GM12878 (cell line): Measurements from ENCODE around the gene YBX2. TPM values are rescaled to one million over a fixed set of nuclear protein-coding genes. Genes with fewer than 3 reads are reported as not detected.

Experiments used
- ATAC-seq: fragments of 200-7000 bp; cut with Tn5 transposase; 3 replicates; pipeline ENCODE4 v1.9.1; 2020; ENCODE audit warnings: mild to moderate bottlenecking, moderate library complexity
- BruUV-seq: library from RNA; stranded (reverse); fragments of 400-500 nt; replicated peaks from 2 replicates; lab custom pipeline; 2021; lab: Mats Ljungman, UMichigan
- CTCF ChIA-PET: fragments of 300-600 bp; sonication (Branson Sonifier 250); formaldehyde crosslinking; extraction: SDS; loops from one replicate; lab custom pipeline; 2021; ENCODE audit warnings: inconsistent platforms; lab: Yijun Ruan, JAX
- POLR2A ChIA-PET: fragments of 350-600 bp; formaldehyde crosslinking; extraction: SDS; loops from one replicate; lab custom pipeline; 2021; ENCODE audit warnings: inconsistent platforms; lab: Charles Lee
- RAD21 ChIA-PET: fragments of 300-600 bp; sonication (Branson Sonifier 250); formaldehyde crosslinking; loops from one replicate; lab custom pipeline; 2023; ENCODE audit warnings: antibody characterized with exemption; ENCODE audit not compliant: unreplicated experiment; lab: Charles Lee
- SMC1A ChIA-PET: fragments of 300-600 bp; sonication (Branson Sonifier 250); formaldehyde crosslinking; loops from one replicate; lab custom pipeline; 2023; ENCODE audit not compliant: unreplicated experiment, uncharacterized antibody; lab: Charles Lee
- DNase-seq: peaks from one replicate; pipeline ENCODE4 v3.0.0-alpha.2; 2011; ENCODE audit warnings: low read depth, low spot score
- FAIRE-seq: peaks from 3 replicates; lab custom pipeline; 2011; peaks lifted over from hg19 to GRCh38; lab: Jason Lieb, UNC
- H2AFZ ChIP-seq: 2 replicates; pipeline ENCODE4 v1.6.0; 2011; ENCODE audit warnings: low read depth, low read length, control low read depth; ENCODE audit not compliant: control insufficient read depth
- H3K27ac ChIP-seq: 2 replicates; pipeline ENCODE4 v1.5.1; 2011; ENCODE audit warnings: control low read depth; ENCODE audit not compliant: control insufficient read depth, insufficient read depth
- H3K27me3 ChIP-seq, 2 experiments: replicated peaks in 1 of 2; 2 replicates each; pipeline versions ENCODE4 v1.6.0 to v1.6.1; 2011; ENCODE audit warnings: low read length in 1 of 2; ENCODE audit not compliant: control insufficient read depth in 2 of 2, insufficient read depth in 2 of 2
- H3K36me3 ChIP-seq, 2 experiments: 2 replicates each; pipeline ENCODE4 v1.5.1; 2011; ENCODE audit warnings: low read length in 1 of 2; ENCODE audit not compliant: control insufficient read depth in 2 of 2, insufficient read depth in 2 of 2
- H3K4me1 ChIP-seq: 2 replicates; pipeline ENCODE4 v1.6.1; 2011; ENCODE audit warnings: mild to moderate bottlenecking, low read length, moderate library complexity, mixed read lengths; ENCODE audit not compliant: control insufficient read depth, insufficient read depth
- H3K4me2 ChIP-seq: 2 replicates; pipeline ENCODE4 v1.6.0; 2011; ENCODE audit warnings: control low read depth; ENCODE audit not compliant: control insufficient read depth, insufficient read depth
- H3K4me3 ChIP-seq: fragments of 200-600 bp; sonication (generic); 2 replicates; pipeline ENCODE4 v1.5.1; 2016
- H3K79me2 ChIP-seq: 2 replicates; pipeline ENCODE4 v1.6.0; 2011; ENCODE audit warnings: low read length; ENCODE audit not compliant: control insufficient read depth, insufficient read depth
- H3K9ac ChIP-seq: 2 replicates; pipeline ENCODE4 v1.8.0; 2011; ENCODE audit warnings: low read length, control low read depth, mixed read lengths; ENCODE audit not compliant: control insufficient read depth, insufficient read depth
- H3K9me3 ChIP-seq: replicated peaks from 3 replicates; pipeline ENCODE4 v1.5.1; 2011; ENCODE audit warnings: mild to moderate bottlenecking, low read length; ENCODE audit not compliant: control insufficient read depth, insufficient read depth
- H4K20me1 ChIP-seq: 2 replicates; pipeline ENCODE4 v1.6.0; 2011; ENCODE audit not compliant: control insufficient read depth, insufficient read depth
- GATAD2B ChIP-seq: fragments of 450-650 bp; conservative IDR thresholded peaks from 2 replicates; pipeline ENCODE4 v1.6.1; 2017; ENCODE audit warnings: low read depth, mild to moderate bottlenecking, moderate library complexity
- HDAC2 ChIP-seq: fragments of 200-600 bp; sonication (generic); IDR thresholded peaks from 2 replicates; pipeline ENCODE4 v1.6.1; 2017
- KAT2A ChIP-seq: conservative IDR thresholded peaks from 2 replicates; pipeline ENCODE4 v1.6.1; 2011; ENCODE audit warnings: low read depth, low read length; ENCODE audit not compliant: control insufficient read depth
- MTA3 ChIP-seq: IDR thresholded peaks from 2 replicates; pipeline ENCODE4 v1.6.1; 2012; ENCODE audit warnings: low read length, inconsistent platforms, borderline replicate concordance
- NBN ChIP-seq: fragments of 450-650 bp; IDR thresholded peaks from 2 replicates; pipeline ENCODE4 v1.6.1; 2016
- NR2F1 ChIP-seq: fragments of 450-650 bp; conservative IDR thresholded peaks from 2 replicates; pipeline ENCODE4 v1.6.1; 2017; ENCODE audit warnings: mild to moderate bottlenecking
- RAD51 ChIP-seq: fragments of 450-650 bp; IDR thresholded peaks from 2 replicates; pipeline ENCODE4 v1.6.1; 2016; ENCODE audit warnings: moderate library complexity, mild to moderate bottlenecking, inconsistent platforms
- RB1 ChIP-seq: fragments of 450-650 bp; formaldehyde crosslinking; IDR thresholded peaks from 2 replicates; pipeline ENCODE4 v1.6.1; 2017; ENCODE audit warnings: mild to moderate bottlenecking, borderline replicate concordance
- RUNX3 ChIP-seq: IDR thresholded peaks from 2 replicates; pipeline ENCODE4 v1.6.1; 2012; ENCODE audit warnings: low read length, inconsistent platforms
- SIN3A ChIP-seq: IDR thresholded peaks from 2 replicates; pipeline ENCODE4 v1.6.1; 2012; ENCODE audit warnings: low read depth, low read length, improper control_type of control experiment
- SMAD1 ChIP-seq: fragments of 450-650 bp; IDR thresholded peaks from 2 replicates; pipeline ENCODE4 v1.6.1; 2018; ENCODE audit warnings: mild to moderate bottlenecking, low read depth; ENCODE audit not compliant: partially characterized antibody
- SMC3 ChIP-seq: IDR thresholded peaks from 2 replicates; pipeline ENCODE4 v1.6.1; 2011; ENCODE audit warnings: low read length, improper control_type of control experiment, borderline replicate concordance
- SRF ChIP-seq, 2 experiments: IDR thresholded peaks; 2 replicates each; pipeline ENCODE4 v1.6.1; 2011; ENCODE audit warnings: low read depth in 2 of 2, low read length in 2 of 2, mild to moderate bottlenecking in 1 of 2, moderate library complexity in 1 of 2
- ZBED1 ChIP-seq: IDR thresholded peaks from 2 replicates; pipeline ENCODE4 v1.6.1; 2016; ENCODE audit warnings: borderline replicate concordance
- WGBS: methylation state at CpG from one replicate; pipeline ENCODE4 v1.1.6; 2016; ENCODE audit warnings: low lambda C conversion rate; ENCODE audit not compliant: insufficient replicate concordance, insufficient coverage; ENCODE audit errors: missing lambda C conversion rate; 5-methylcytosine and 5-hydroxymethylcytosine counted together
- in situ Hi-C: fragments of 300-500 bp; cut with MboI; formaldehyde crosslinking; loops from 9 replicates; pipeline ENCODE4 v1.14.3; 2018; ENCODE audit warnings: mixed read lengths
- intact Hi-C: fragments of 100-400 bp; cut with micrococcal nuclease; formaldehyde crosslinking; loops from one replicate; pipeline ENCODE4 v1.14.2; 2022; ENCODE audit not compliant: unreplicated experiment
- polyA plus RNA-seq, 11 experiments: library from polyadenylated mRNA; depleted of rRNA in 4 of 11; unstranded in 6 of 11; stranded (reverse) in 5 of 11; fragments of >200 nt; fragmentation: Nextera tagmentation in 4 of 11; fragmentation: Illumina TruSeq in 1 of 11; extraction: Ambion mirVana in 4 of 11; extraction: Trizol in 1 of 11; gene quantifications; 1 replicate in 1 of 11; 2 replicates in 10 of 11; pipeline versions ENCODE4 v1.2.1 to v1.2.3, GENCODE V29; 2011 to 2016; ENCODE audit warnings: inconsistent platforms in 2 of 11, missing spikeins in 2 of 11, low read depth in 1 of 11
- total RNA-seq, 4 experiments: library from RNA; depleted of rRNA in 3 of 4; stranded (reverse); fragments of >200 nt in 3 of 4; fragmentation: Illumina TruSeq in 1 of 4; extraction: Trizol in 1 of 4; gene quantifications; 2 replicates each; pipeline versions ENCODE4 v1.2.1 to v1.2.3, GENCODE V29; 2013 to 2021
- TF ChIP-seq, protein P1 (sequence below): fragments of 450-650 bp; formaldehyde crosslinking; IDR thresholded peaks from 2 replicates; pipeline ENCODE4 v1.4.0; 2020; ENCODE audit warnings: mild to moderate bottlenecking, moderate library complexity
- TF ChIP-seq, protein P2 (sequence below): fragments of 150-350 bp; IDR thresholded peaks from 2 replicates; pipeline ENCODE4 v1.6.1; 2014; ENCODE audit warnings: mild to moderate bottlenecking, low read depth, low read length

The YBX2 gene
- total and polyA plus RNA-seq, 10 of the 15 experiments (the other 5 are each of a cell fraction or from before 2014, with no cell fraction given), result not detected

DNA sequence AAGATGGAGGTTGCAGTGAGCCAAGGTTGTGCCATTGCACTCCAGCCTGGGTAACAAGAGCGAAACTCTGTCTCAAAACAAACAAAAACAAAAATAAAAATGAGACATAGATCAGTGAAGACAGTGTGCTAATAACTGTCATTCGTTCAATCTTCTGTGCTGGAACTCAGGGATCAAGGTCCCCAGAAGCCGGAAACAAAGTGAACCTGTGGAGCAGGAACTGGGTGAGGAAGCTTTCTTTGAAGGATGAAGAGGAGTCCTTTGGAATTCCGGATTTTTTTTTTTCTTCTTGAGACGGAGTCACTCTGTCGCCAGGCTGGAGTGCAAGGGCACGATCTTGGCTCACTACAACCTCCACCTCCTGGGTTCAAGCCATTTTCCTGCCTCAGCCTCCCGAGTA, 15.0 kb downstream of the YBX2 start (continued):
- TF ChIP-seq, protein P1, sequence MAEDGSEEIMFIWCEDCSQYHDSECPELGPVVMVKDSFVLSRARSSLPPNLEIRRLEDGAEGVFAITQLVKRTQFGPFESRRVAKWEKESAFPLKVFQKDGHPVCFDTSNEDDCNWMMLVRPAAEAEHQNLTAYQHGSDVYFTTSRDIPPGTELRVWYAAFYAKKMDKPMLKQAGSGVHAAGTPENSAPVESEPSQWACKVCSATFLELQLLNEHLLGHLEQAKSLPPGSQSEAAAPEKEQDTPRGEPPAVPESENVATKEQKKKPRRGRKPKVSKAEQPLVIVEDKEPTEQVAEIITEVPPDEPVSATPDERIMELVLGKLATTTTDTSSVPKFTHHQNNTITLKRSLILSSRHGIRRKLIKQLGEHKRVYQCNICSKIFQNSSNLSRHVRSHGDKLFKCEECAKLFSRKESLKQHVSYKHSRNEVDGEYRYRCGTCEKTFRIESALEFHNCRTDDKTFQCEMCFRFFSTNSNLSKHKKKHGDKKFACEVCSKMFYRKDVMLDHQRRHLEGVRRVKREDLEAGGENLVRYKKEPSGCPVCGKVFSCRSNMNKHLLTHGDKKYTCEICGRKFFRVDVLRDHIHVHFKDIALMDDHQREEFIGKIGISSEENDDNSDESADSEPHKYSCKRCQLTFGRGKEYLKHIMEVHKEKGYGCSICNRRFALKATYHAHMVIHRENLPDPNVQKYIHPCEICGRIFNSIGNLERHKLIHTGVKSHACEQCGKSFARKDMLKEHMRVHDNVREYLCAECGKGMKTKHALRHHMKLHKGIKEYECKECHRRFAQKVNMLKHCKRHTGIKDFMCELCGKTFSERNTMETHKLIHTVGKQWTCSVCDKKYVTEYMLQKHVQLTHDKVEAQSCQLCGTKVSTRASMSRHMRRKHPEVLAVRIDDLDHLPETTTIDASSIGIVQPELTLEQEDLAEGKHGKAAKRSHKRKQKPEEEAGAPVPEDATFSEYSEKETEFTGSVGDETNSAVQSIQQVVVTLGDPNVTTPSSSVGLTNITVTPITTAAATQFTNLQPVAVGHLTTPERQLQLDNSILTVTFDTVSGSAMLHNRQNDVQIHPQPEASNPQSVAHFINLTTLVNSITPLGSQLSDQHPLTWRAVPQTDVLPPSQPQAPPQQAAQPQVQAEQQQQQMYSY (CRISPR knock-in tag), result no peak
- no peak for TF ChIP-seq ZBED1
- no peak for TF ChIP-seq RAD51

DNA sequence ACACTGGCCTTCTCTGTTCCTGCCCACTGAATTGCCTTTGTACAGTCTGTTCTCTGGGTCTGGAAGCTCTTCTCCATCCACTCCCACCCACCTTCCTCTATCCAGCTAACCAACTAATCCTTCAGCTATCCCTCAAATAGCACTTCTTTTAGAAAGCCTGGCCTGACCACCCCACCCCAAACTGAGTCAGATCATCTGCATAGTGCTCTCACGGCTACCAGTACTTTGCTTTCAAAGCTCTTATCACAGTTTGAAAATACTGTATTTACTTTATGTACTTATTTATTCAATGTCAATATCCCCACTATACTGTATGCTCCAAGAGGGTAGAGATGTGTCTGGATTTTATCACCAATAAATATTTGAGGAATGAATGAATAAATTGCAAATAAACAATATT, 27.7 kb downstream of the YBX2 start:
- Histone ChIP-seq H3K27ac (no peak overlapping the region), H3K79me2 (no peaks in the 10 kb centered on the region), H3K4me2 (no peak overlapping the region), H2AFZ (no peak overlapping the region), H3K27me3 (peaks cover 3 to 5% of the 10 kb centered on the region in 2 experiments; a peak in 2 of 4 replicates), H4K20me1 (no peaks in the 10 kb centered on the region), H3K36me3 (no peaks in the 10 kb centered on the region; a peak in 1 of 4 replicates), H3K4me1 (peaks cover 14% of the 10 kb centered on the region), H3K4me3 (no peak overlapping the region), H3K9me3 (no peaks in the 10 kb centered on the region), H3K9ac (no peak overlapping the region)
- intact Hi-C loops (no loop called here), in situ Hi-C loops (no loop called here)
- ChIA-PET SMC1A (interaction anchor here (1.3 kb wide), 1 partner anchor 30 kb away, joined by 3 read pairs; no protein-coding TSS in a partner anchor), RAD21 (interaction anchor here (1.0 kb wide), 1 partner anchor 9 kb away, joined by 3 read pairs; no protein-coding TSS in a partner anchor), CTCF (interaction anchor here (1.0 to 1.6 kb wide), 2 partner anchors 14 to 22 kb away, joined by 3 read pairs; partner anchors contain the start of gene SLC2A4), POLR2A (interaction anchor here (0.7 kb wide), 1 partner anchor 207 kb away, joined by 3 read pairs; no protein-coding TSS in a partner anchor)
- BruUV-seq, result no TSS peak
- ATAC-seq (no peak), FAIRE-seq (no peak), DNase-seq (no peak)
- WGBS, result 44% methylated on average over 1 of the region's 1 CpG
- TF ChIP-seq RB1, result no peak
- no peak for TF ChIP-seq MTA3
- TF ChIP-seq NBN, result no peak
- TF ChIP-seq SIN3A, result no peak
- TF ChIP-seq NR2F1, result no peak
- TF ChIP-seq SMAD1, result no peak
- TF ChIP-seq RUNX3, result no peak
- no peak for TF ChIP-seq SMC3
- TF ChIP-seq SRF (IDR thresholded peaks at IDR 0.05; ENCODE audit: low read depth in 2 of 2, low read length in 2 of 2), result no peak
- TF ChIP-seq, protein P2, sequence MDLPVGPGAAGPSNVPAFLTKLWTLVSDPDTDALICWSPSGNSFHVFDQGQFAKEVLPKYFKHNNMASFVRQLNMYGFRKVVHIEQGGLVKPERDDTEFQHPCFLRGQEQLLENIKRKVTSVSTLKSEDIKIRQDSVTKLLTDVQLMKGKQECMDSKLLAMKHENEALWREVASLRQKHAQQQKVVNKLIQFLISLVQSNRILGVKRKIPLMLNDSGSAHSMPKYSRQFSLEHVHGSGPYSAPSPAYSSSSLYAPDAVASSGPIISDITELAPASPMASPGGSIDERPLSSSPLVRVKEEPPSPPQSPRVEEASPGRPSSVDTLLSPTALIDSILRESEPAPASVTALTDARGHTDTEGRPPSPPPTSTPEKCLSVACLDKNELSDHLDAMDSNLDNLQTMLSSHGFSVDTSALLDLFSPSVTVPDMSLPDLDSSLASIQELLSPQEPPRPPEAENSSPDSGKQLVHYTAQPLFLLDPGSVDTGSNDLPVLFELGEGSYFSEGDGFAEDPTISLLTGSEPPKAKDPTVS, result no peak
- TF ChIP-seq KAT2A, result no peak
- TF ChIP-seq HDAC2, result no peak
- no peak for TF ChIP-seq GATAD2B
